ENCODE measurements around the gene UPK1A. TPM values are rescaled to one million over a fixed set of nuclear protein-coding genes. Genes with fewer than 3 reads are reported as not detected.
A peak's percentile ranks its signal among the peaks of the same experiment; 100 is the strongest.

Gene UPK1A
- total and polyA plus RNA-seq, 10 of the 15 experiments (the other 5 are each of a cell fraction or from before 2014, with no cell fraction given): 0.15 to 1.9 (median 0.26) TPM; not detected in 7

DNA sequence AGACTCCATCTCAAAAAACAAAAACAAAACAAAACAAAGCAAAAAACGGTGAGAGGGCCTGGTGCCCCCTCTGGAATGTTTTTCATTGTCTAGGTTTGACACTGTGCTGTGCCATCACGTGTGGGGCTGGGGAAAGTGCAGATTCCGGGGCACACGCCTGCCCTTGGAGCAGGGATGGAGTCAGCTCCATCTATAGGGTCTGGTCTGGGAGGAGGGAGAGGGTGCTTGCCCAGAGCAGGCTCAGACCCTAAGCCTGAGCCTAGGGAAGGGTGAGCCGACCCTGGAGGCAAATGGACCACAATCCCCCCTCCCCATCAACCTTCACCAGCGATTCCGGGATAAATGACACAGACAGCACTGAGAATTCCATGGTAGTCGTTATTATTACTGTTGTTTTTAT is 27.1 kb downstream of the UPK1A start:
- 7% methylated on average over 8 of the region's 8 CpGs for WGBS (ENCODE audit: insufficient coverage, insufficient replicate concordance, low lambda C conversion rate, missing lambda C conversion rate)
- H3K9me3 ChIP-seq (replicated peaks; ENCODE audit: control insufficient read depth, insufficient read depth, low read length): no peaks in the 10 kb centered on the region; the same call in 2 of the 3 replicates
- no peak overlapping the region for H2AFZ ChIP-seq (ENCODE audit: control insufficient read depth, low read depth, low read length)
- ChIA-PET POLR2A (interaction anchor here (0.6 to 11.9 kb wide), 4 partner anchors 9 to 82 kb away, joined by 3 to 516 read pairs (median 4); no protein-coding TSS in a partner anchor), CTCF (interaction anchor here (0.9 to 7.8 kb wide), 14 partner anchors 8 to 218 kb away, joined by 3 to 271 read pairs (median 6); partner anchors contain the start of genes IGFLR1, PRODH2, PSENEN and U2AF1L4), RAD21 (ENCODE audit: unreplicated experiment) (interaction anchor here (1.0 to 2.2 kb wide), 5 partner anchors 18 to 238 kb away, joined by 3 to 13 read pairs (median 6); partner anchors contain the start of gene LIN37), SMC1A (ENCODE audit: uncharacterized antibody, unreplicated experiment) (interaction anchor here (1.2 to 12.3 kb wide), 4 partner anchors 20 to 189 kb away, joined by 4 to 375 read pairs (median 6); partner anchors contain the start of gene LIN37)
- no peak for TF ChIP-seq CHD2 (IDR thresholded peaks at IDR 0.05; ENCODE audit: borderline replicate concordance, low read depth, low read length)
- TF ChIP-seq SP1 (IDR thresholded peaks at IDR 0.05; ENCODE audit: low read depth, low read length): no peak
- no peak for TF ChIP-seq TCF12 (IDR thresholded peaks at IDR 0.05; ENCODE audit: low read depth, low read length)
- TF ChIP-seq EED (IDR thresholded peaks at IDR 0.05; ENCODE audit: low read depth): no peak
- peak; percentile 42; the same call in 1 of the 2 replicates for TF ChIP-seq ZNF207 (IDR thresholded peaks at IDR 0.05; ENCODE audit: borderline replicate concordance)
- TF ChIP-seq ATF7 (IDR thresholded peaks at IDR 0.05; ENCODE audit: low read depth): no peak
- no peak for TF ChIP-seq SREBF2 (IDR thresholded peaks at IDR 0.05; ENCODE audit: low read length)
- TF ChIP-seq BACH1 (IDR thresholded peaks at IDR 0.05; ENCODE audit: borderline replicate concordance): no peak
- H3K9ac ChIP-seq (ENCODE audit: control insufficient read depth, insufficient read depth, low read length): no peak overlapping the region
- H3K4me1 ChIP-seq (ENCODE audit: control insufficient read depth, insufficient read depth, low read length): peaks cover 18% of the 10 kb centered on the region
- ATAC-seq (no peak), DNase-seq (ENCODE audit: low read depth, low spot score) (no peak), FAIRE-seq (no peak)
- H3K27me3 ChIP-seq (replicated peaks in 1 of 2; ENCODE audit: control insufficient read depth in 2 of 2, insufficient read depth in 2 of 2, low read length in 1 of 2): no peaks in the 10 kb centered on the region
- intact Hi-C loops (cut with micrococcal nuclease; ENCODE audit: unreplicated experiment) (loop anchor here (1.0 to 5.0 kb wide), 3 partner anchors 47 to 238 kb away; no protein-coding TSS in a partner anchor), in situ Hi-C loops (cut with MboI) (no loop called here)
- H3K36me3 ChIP-seq (ENCODE audit: control insufficient read depth in 2 of 2, insufficient read depth in 2 of 2, low read length in 1 of 2): no peaks in the 10 kb centered on the region
- no peak overlapping the region for H3K27ac ChIP-seq (ENCODE audit: control insufficient read depth, insufficient read depth)
- no peak overlapping the region for H3K4me2 ChIP-seq (ENCODE audit: control insufficient read depth, insufficient read depth)
- no peak overlapping the region for H3K4me3 ChIP-seq
- no TSS peak for BruUV-seq (replicated peaks)
- H4K20me1 ChIP-seq (ENCODE audit: control insufficient read depth, insufficient read depth): no peaks in the 10 kb centered on the region
- no peaks in the 10 kb centered on the region for H3K79me2 ChIP-seq (ENCODE audit: control insufficient read depth, insufficient read depth, low read length)
